BLaER1 (cell line): Measurements from ENCODE around the gene HSD17B8.

Experiments used
- H3K27ac ChIP-seq: shearing (Covaris generic); formaldehyde crosslinking; 2 replicates; pipeline ENCODE4 v1.8.1; 2022
- H3K27me3 ChIP-seq: shearing (Covaris generic); formaldehyde crosslinking; 2 replicates; pipeline ENCODE4 v1.8.1; 2022
- H3K36me3 ChIP-seq: shearing (Covaris generic); formaldehyde crosslinking; 2 replicates; pipeline ENCODE4 v1.8.1; 2022
- H3K4me1 ChIP-seq: shearing (Covaris generic); formaldehyde crosslinking; 2 replicates; pipeline ENCODE4 v1.8.1; 2022
- H3K4me2 ChIP-seq: shearing (Covaris generic); formaldehyde crosslinking; 2 replicates; pipeline ENCODE4 v1.8.1; 2022
- H3K4me3 ChIP-seq: shearing (Covaris generic); formaldehyde crosslinking; 2 replicates; pipeline ENCODE4 v1.8.1; 2022
- H3K9ac ChIP-seq: shearing (Covaris generic); formaldehyde crosslinking; 2 replicates; pipeline ENCODE4 v1.8.1; 2022
- H3K9me3 ChIP-seq: shearing (Covaris generic); formaldehyde crosslinking; 2 replicates; pipeline ENCODE4 v1.8.1; 2022
- H4K20me1 ChIP-seq: shearing (Covaris generic); formaldehyde crosslinking; 2 replicates; pipeline ENCODE4 v1.8.1; 2022
- Cebpa-rat ChIP-seq: shearing (Covaris generic); IDR thresholded peaks from 2 replicates; pipeline ENCODE4 v1.8.1; 2022

HSD17B8 gene

GRCh38 chr6:33190504-33191107, 13.8 kb upstream of the HSD17B8 start:
- H3K27me3 ChIP-seq = peaks cover 37% of the 10 kb centered on the region
- no peak for TF ChIP-seq Cebpa-rat
- H3K36me3 ChIP-seq = peaks cover 22% of the 10 kb centered on the region
- no peak overlapping the region for H3K27ac ChIP-seq
- no peak overlapping the region for H3K4me3 ChIP-seq
- H3K4me2 ChIP-seq = no peak overlapping the region
- H3K9me3 ChIP-seq = no peaks in the 10 kb centered on the region
- no peak overlapping the region for H3K9ac ChIP-seq
- H3K4me1 ChIP-seq = peaks cover 16% of the 10 kb centered on the region
- peaks cover 30% of the 10 kb centered on the region for H4K20me1 ChIP-seq

- Histone ChIP-seq H4K20me1 (peaks cover 39% of the 10 kb centered on the region), H3K9me3 (no peaks in the 10 kb centered on the region), H3K4me1 (peaks cover 16% of the 10 kb centered on the region), H3K4me2 (peak overlapping the region; percentile 85), H3K27ac (no peak overlapping the region), H3K9ac (no peak overlapping the region), H3K27me3 (peaks cover 37% of the 10 kb centered on the region), H3K4me3 (no peak overlapping the region), H3K36me3 (peaks cover 31% of the 10 kb centered on the region)
- TF ChIP-seq Cebpa-rat = no peak
Observed at GRCh38 chr6:33191383-33192104, 12.9 kb upstream of the HSD17B8 start.

- Histone ChIP-seq H3K9ac (peak within 1 kb of the TSS; percentile 53; the same call in 1 of the 2 replicates), H3K4me1 (peaks cover 16% of the 10 kb centered on the region), H3K36me3 (peaks cover 38% of the 10 kb centered on the region), H3K4me2 (peak within 1 kb of the TSS; percentile 85), H3K4me3 (peak within 1 kb of the TSS; percentile 59), H3K27ac (no peak within 1 kb of the TSS), H4K20me1 (peaks cover 44% of the 10 kb centered on the region), H3K27me3 (peaks cover 37% of the 10 kb centered on the region), H3K9me3 (no peaks in the 10 kb centered on the region)
- no peak for TF ChIP-seq Cebpa-rat
Observed at GRCh38 chr6:33192105-33192646, 12.3 kb upstream of the HSD17B8 start, which contains the start of gene COL11A2. Gene COL11A2 (minus strand): TSS chr6:33192467. CDS start chr6:33192240, 227 bp downstream.

GRCh38 chr6:33192671-33193602, 11.5 kb upstream of the HSD17B8 start:
- Histone ChIP-seq H3K36me3 (peaks cover 43% of the 10 kb centered on the region), H3K27me3 (peaks cover 37% of the 10 kb centered on the region), H3K27ac (no peak overlapping the region), H3K9ac (peak overlapping the region; percentile 53; the same call in 1 of the 2 replicates), H3K4me3 (peak overlapping the region; percentile 59), H4K20me1 (peaks cover 51% of the 10 kb centered on the region), H3K4me2 (peak overlapping the region; percentile 85), H3K9me3 (no peaks in the 10 kb centered on the region), H3K4me1 (peaks cover 16% of the 10 kb centered on the region)
- no peak for TF ChIP-seq Cebpa-rat

- Histone ChIP-seq H3K4me1 (peaks cover 23% of the 10 kb centered on the region), H3K27me3 (peaks cover 37% of the 10 kb centered on the region), H3K36me3 (peaks cover 48% of the 10 kb centered on the region), H3K9me3 (no peaks in the 10 kb centered on the region), H3K4me2 (no peak overlapping the region; the same call in 1 of the 2 replicates), H3K4me3 (no peak overlapping the region), H3K27ac (no peak overlapping the region), H4K20me1 (peaks cover 58% of the 10 kb centered on the region), H3K9ac (no peak overlapping the region)
- no peak for TF ChIP-seq Cebpa-rat
Observed at GRCh38 chr6:33193619-33194018, 10.8 kb upstream of the HSD17B8 start.

GRCh38 chr6:33194431-33194979, 9.9 kb upstream of the HSD17B8 start:
- H3K4me2 ChIP-seq = no peak overlapping the region
- peaks cover 48% of the 10 kb centered on the region for H3K36me3 ChIP-seq
- no peak overlapping the region for H3K9ac ChIP-seq
- no peaks in the 10 kb centered on the region for H3K9me3 ChIP-seq
- H3K27ac ChIP-seq = no peak overlapping the region
- peaks cover 37% of the 10 kb centered on the region for H3K27me3 ChIP-seq
- H3K4me1 ChIP-seq = peaks cover 32% of the 10 kb centered on the region
- peaks cover 65% of the 10 kb centered on the region for H4K20me1 ChIP-seq
- TF ChIP-seq Cebpa-rat = no peak
- H3K4me3 ChIP-seq = no peak overlapping the region

- peaks cover 32% of the 10 kb centered on the region for H3K27me3 ChIP-seq
- H3K4me1 ChIP-seq = peaks cover 33% of the 10 kb centered on the region
- TF ChIP-seq Cebpa-rat = no peak
- H3K4me2 ChIP-seq = no peak overlapping the region
- H3K9me3 ChIP-seq = no peaks in the 10 kb centered on the region
- H3K27ac ChIP-seq = no peak overlapping the region
- no peak overlapping the region for H3K4me3 ChIP-seq
- peaks cover 48% of the 10 kb centered on the region for H3K36me3 ChIP-seq
- peaks cover 69% of the 10 kb centered on the region for H4K20me1 ChIP-seq
- no peak overlapping the region for H3K9ac ChIP-seq
Observed at GRCh38 chr6:33195304-33196165, 8.9 kb upstream of the HSD17B8 start.

- no peak overlapping the region for H3K9ac ChIP-seq
- H3K36me3 ChIP-seq = peaks cover 57% of the 10 kb centered on the region
Observed at GRCh38 chr6:33197431-33198048, 6.9 kb upstream of the HSD17B8 start.

More at GRCh38 chr6:33197431-33198048, 6.9 kb upstream of the HSD17B8 start:
- TF ChIP-seq Cebpa-rat = no peak
- H4K20me1 ChIP-seq = peaks cover 66% of the 10 kb centered on the region
- H3K4me3 ChIP-seq = no peak overlapping the region
- peak overlapping the region; percentile 8; the same call in 1 of the 2 replicates for H3K4me2 ChIP-seq
- H3K27me3 ChIP-seq = peaks cover 12% of the 10 kb centered on the region
- no peaks in the 10 kb centered on the region for H3K9me3 ChIP-seq
- peaks cover 38% of the 10 kb centered on the region for H3K4me1 ChIP-seq
- H3K27ac ChIP-seq = no peak overlapping the region
